T1000 (cell line): ENCODE data around the gene TPCN2.
"Not testable (repeated sequence)": the region's sequence is repeated elsewhere in the genome, so short reads cannot be mapped to it uniquely, and the experiment has no call there.

Source experiments
- DNase-seq: peaks from one replicate; lab custom pipeline; 2025; ENCODE audit warnings: mixed read lengths; lab: John Stamatoyannopoulos, UW

The TPCN2 gene

GRCh38 chr11:69129647-69130046 is 80.9 kb downstream of the TPCN2 start:
- no peak for DNase-seq

- no peak for DNase-seq
Measured at GRCh38 chr11:69130654-69131053, 81.9 kb downstream of the TPCN2 start.

GRCh38 chr11:69131121-69131566 is 82.4 kb downstream of the TPCN2 start:
- DNase-seq: no peak

GRCh38 chr11:69131644-69132300 is 83.0 kb downstream of the TPCN2 start:
- DNase-seq: peak; percentile 45

GRCh38 chr11:69132301-69132670 is 83.6 kb downstream of the TPCN2 start:
- no peak for DNase-seq

GRCh38 chr11:69133251-69133650 is 84.5 kb downstream of the TPCN2 start:
- no peak for DNase-seq

GRCh38 chr11:69134182-69134581 is 85.5 kb downstream of the TPCN2 start:
- not testable (repeated sequence) for DNase-seq

GRCh38 chr11:69134957-69135356 is 86.2 kb downstream of the TPCN2 start:
- DNase-seq: no peak

GRCh38 chr11:69135420-69136363 is 87.0 kb downstream of the TPCN2 start:
- DNase-seq: no peak

- no peak for DNase-seq
Measured at GRCh38 chr11:69136471-69136870, 87.7 kb downstream of the TPCN2 start.

GRCh38 chr11:69137151-69137844 is 88.6 kb downstream of the TPCN2 start:
- no peak for DNase-seq

- DNase-seq: no peak
Measured at GRCh38 chr11:69138265-69138664, 89.5 kb downstream of the TPCN2 start.

GRCh38 chr11:69140161-69140560 is 91.4 kb downstream of the TPCN2 start:
- not testable (repeated sequence) for DNase-seq

- no peak for DNase-seq
Measured at GRCh38 chr11:69140635-69141034, 91.9 kb downstream of the TPCN2 start.

- DNase-seq: no peak
Measured at GRCh38 chr11:69141742-69142141, 93.0 kb downstream of the TPCN2 start.

GRCh38 chr11:69142895-69143294 is 94.2 kb downstream of the TPCN2 start:
- no peak for DNase-seq

- no peak for DNase-seq
Measured at GRCh38 chr11:69144316-69145049, 95.8 kb downstream of the TPCN2 start.

- DNase-seq: no peak
Measured at GRCh38 chr11:69145050-69145380, 96.3 kb downstream of the TPCN2 start.

GRCh38 chr11:69148377-69148762 is 99.6 kb downstream of the TPCN2 start:
- no peak for DNase-seq

GRCh38 chr11:69148806-69149205 is 100.1 kb downstream of the TPCN2 start:
- DNase-seq: no peak

GRCh38 chr11:69149338-69150045 is 100.8 kb downstream of the TPCN2 start:
- not testable (repeated sequence) for DNase-seq
